ENCODE results near the gene SLC34A1. TPM values are rescaled to one million over a fixed set of nuclear protein-coding genes. Genes with fewer than 3 reads are reported as not detected.

SLC34A1 gene
- polyA plus RNA-seq, 3 donors: not detected

- Mint-ChIP-seq H3K9me3 (no peaks in the 10 kb centered on the region), H3K4me1 (peaks cover 28% of the 10 kb centered on the region), H3K27me3 (ENCODE audit: low read depth in 3 of 3) (peaks cover 0 to 1% (median 0%) of the 10 kb centered on the region in 3 donors), H3K4me3 (no peak overlapping the region), H3K36me3 (peaks cover 78 to 98% of the 10 kb centered on the region in 2 donors), H3K27ac (peak overlapping the region in 4 of 7 donors; percentile 25 to 66 (median 46))
- DNase-seq: no peak
- 98% methylated on average over 11 of the region's 20 CpGs for WGBS (ENCODE audit: insufficient coverage)
- no peak overlapping the region for H2AFZ ChIP-seq (ENCODE audit: insufficient read depth, low read depth, low read length, poor library complexity, severe bottlenecking)
- no peaks in the 10 kb centered on the region for H3K9me3 ChIP-seq (replicated peaks in 1 of 2; ENCODE audit: control insufficient read depth in 1 of 2, insufficient read depth in 1 of 2, low read length in 2 of 2)
- peaks cover 60% of the 10 kb centered on the region for H3K79me2 ChIP-seq (ENCODE audit: insufficient read depth, low read length)
- no peak for TF ChIP-seq CTCF (IDR thresholded peaks at IDR 0.05)
- no peak overlapping the region for H3K9ac ChIP-seq (ENCODE audit: insufficient read depth, low read length, poor library complexity, severe bottlenecking)
- peaks cover 30 to 35% of the 10 kb centered on the region in 2 donors for H3K4me1 ChIP-seq (ENCODE audit: control insufficient read depth in 1 of 2, insufficient read depth in 2 of 2, low read length in 2 of 2)
- peaks cover 100% of the 10 kb centered on the region for H4K20me1 ChIP-seq (ENCODE audit: insufficient read depth, low read length)
- H3K4me2 ChIP-seq (replicated peaks; ENCODE audit: extremely low read depth, low read length, poor library complexity, severe bottlenecking): no peak overlapping the region
- intact Hi-C loops (cut with micrococcal nuclease): no loop called here
- H3K4me3 ChIP-seq (replicated peaks in 1 of 3; ENCODE audit: low read depth in 2 of 3, low read length in 3 of 3): no peak overlapping the region
- no peak overlapping the region for H3K27ac ChIP-seq (ENCODE audit: low read depth in 1 of 2, low read length in 2 of 2)
- no peaks in the 10 kb centered on the region for H3K27me3 ChIP-seq (ENCODE audit: control insufficient read depth in 2 of 2, insufficient read depth in 2 of 2, low read length in 2 of 2)
- H3K36me3 ChIP-seq (replicated peaks in 1 of 2; ENCODE audit: control insufficient read depth in 1 of 2, insufficient read depth in 2 of 2, low read length in 2 of 2): peaks cover 85 to 100% of the 10 kb centered on the region in 2 donors
Observed at GRCh38 chr5:177434942-177435738, 50.9 kb downstream of the SLC34A1 start.

- Histone ChIP-seq H3K27me3 (ENCODE audit: control insufficient read depth in 2 of 2, insufficient read depth in 2 of 2, low read length in 2 of 2) (no peaks in the 10 kb centered on the region), H2AFZ (ENCODE audit: insufficient read depth, low read depth, low read length, poor library complexity, severe bottlenecking) (no peak overlapping the region), H3K4me2 (replicated peaks; ENCODE audit: extremely low read depth, low read length, poor library complexity, severe bottlenecking) (no peak overlapping the region), H4K20me1 (ENCODE audit: insufficient read depth, low read length) (peaks cover 100% of the 10 kb centered on the region), H3K4me3 (replicated peaks in 1 of 3; ENCODE audit: low read depth in 2 of 3, low read length in 3 of 3) (no peak overlapping the region), H3K4me1 (ENCODE audit: control insufficient read depth in 1 of 2, insufficient read depth in 2 of 2, low read length in 2 of 2) (peaks cover 22 to 27% of the 10 kb centered on the region in 2 donors), H3K27ac (ENCODE audit: low read depth in 1 of 2, low read length in 2 of 2) (no peak overlapping the region), H3K36me3 (replicated peaks in 1 of 2; ENCODE audit: control insufficient read depth in 1 of 2, insufficient read depth in 2 of 2, low read length in 2 of 2) (peaks cover 85 to 100% of the 10 kb centered on the region in 2 donors), H3K9me3 (replicated peaks in 1 of 2; ENCODE audit: control insufficient read depth in 1 of 2, insufficient read depth in 1 of 2, low read length in 2 of 2) (no peaks in the 10 kb centered on the region), H3K79me2 (ENCODE audit: insufficient read depth, low read length) (peaks cover 52% of the 10 kb centered on the region), H3K9ac (ENCODE audit: insufficient read depth, low read length, poor library complexity, severe bottlenecking) (no peak overlapping the region)
- no peak for TF ChIP-seq CTCF (IDR thresholded peaks at IDR 0.05)
- 94% methylated on average over 29 of the region's 37 CpGs for WGBS (ENCODE audit: insufficient coverage)
- Mint-ChIP-seq H3K27me3 (ENCODE audit: low read depth in 3 of 3) (peaks cover 0 to 1% (median 0%) of the 10 kb centered on the region in 3 donors), H3K4me1 (peaks cover 20% of the 10 kb centered on the region), H3K36me3 (peaks cover 78 to 98% of the 10 kb centered on the region in 2 donors), H3K9me3 (no peaks in the 10 kb centered on the region), H3K4me3 (no peak overlapping the region), H3K27ac (peak overlapping the region in 1 of 7 donors; percentile 63)
- DNase-seq: no peak
- intact Hi-C loops (cut with micrococcal nuclease): no loop called here
Observed at GRCh38 chr5:177435847-177436536, 51.8 kb downstream of the SLC34A1 start.

Measured in CD14-positive monocyte (primary cell).